KOPT-K1 (cell line): ENCODE measurements around the gene SRPK2.
A peak's percentile ranks its signal among the peaks of the same experiment; 100 is the strongest.
"Not testable (repeated sequence)": the region's sequence is repeated elsewhere in the genome, so short reads cannot be mapped to it uniquely, and the experiment has no call there.

Experiments
- H3K27ac ChIP-seq: fragments of 200-600 bp; sonication (generic); 2 replicates; pipeline ENCODE4 v1.5.1; 2016; ENCODE audit warnings: antibody characterized with exemption, mild to moderate bottlenecking, low read depth, low read length; ENCODE audit not compliant: poor library complexity, severe bottlenecking
- H3K36me3 ChIP-seq: fragments of 200-600 bp; sonication (generic); 2 replicates; pipeline ENCODE4 v1.5.1; 2017; ENCODE audit warnings: antibody characterized with exemption, mild to moderate bottlenecking, low read length, moderate library complexity; ENCODE audit not compliant: insufficient read depth
- H3K9me3 ChIP-seq: fragments of 200-600 bp; sonication (generic); 2 replicates; pipeline ENCODE4 v1.5.1; 2017; ENCODE audit warnings: antibody characterized with exemption, low read length, mild to moderate bottlenecking; ENCODE audit not compliant: insufficient read depth, poor library complexity, severe bottlenecking

SRPK2 gene

DNA sequence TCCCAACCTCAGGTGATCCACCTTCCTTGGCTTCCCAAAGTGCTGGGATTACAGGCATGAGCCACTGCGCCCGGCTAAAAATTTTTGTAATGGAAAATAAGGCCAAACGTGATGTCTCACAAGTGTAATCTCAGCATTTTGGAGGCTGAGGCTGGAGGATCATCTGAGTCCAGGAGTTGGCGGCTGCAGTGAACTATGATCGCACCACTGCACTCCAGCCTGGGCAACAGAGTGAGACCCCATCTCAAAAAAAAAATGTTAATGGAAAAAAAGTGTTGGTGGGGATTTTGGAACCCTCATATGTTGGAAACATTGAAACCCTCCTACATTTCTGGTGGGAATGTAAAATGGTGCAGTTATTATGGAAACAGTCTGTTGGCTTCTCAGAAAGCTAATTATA lies 2.7 kb upstream of the SRPK2 start:
- no peak overlapping the region for H3K27ac ChIP-seq
- no peaks in the 10 kb centered on the region for H3K36me3 ChIP-seq

DNA sequence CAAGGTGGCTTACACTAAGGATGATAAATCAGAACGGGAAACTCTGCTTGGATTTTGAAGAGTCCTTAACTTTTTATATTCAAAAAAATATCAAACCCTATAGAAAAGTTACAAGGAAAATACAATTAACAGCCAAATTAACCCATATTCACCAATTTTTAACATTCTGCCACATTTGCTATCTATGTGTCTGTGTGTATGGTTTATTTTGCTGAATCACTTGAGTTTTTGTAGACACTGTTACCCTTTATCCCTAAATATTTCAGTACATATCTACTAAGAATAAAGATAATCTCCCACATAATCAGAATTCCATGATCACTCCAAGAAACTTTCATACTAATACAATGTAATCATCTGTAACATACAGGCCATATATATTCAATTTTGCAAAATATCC lies 1.2 kb upstream of the SRPK2 start:
- no peaks in the 10 kb centered on the region for H3K9me3 ChIP-seq
- H3K27ac ChIP-seq, result no peak overlapping the region
- H3K36me3 ChIP-seq, result peaks cover 7% of the 10 kb centered on the region

More for the DNA sequence above, 2.7 kb upstream of the SRPK2 start:
- no peaks in the 10 kb centered on the region for H3K9me3 ChIP-seq

DNA sequence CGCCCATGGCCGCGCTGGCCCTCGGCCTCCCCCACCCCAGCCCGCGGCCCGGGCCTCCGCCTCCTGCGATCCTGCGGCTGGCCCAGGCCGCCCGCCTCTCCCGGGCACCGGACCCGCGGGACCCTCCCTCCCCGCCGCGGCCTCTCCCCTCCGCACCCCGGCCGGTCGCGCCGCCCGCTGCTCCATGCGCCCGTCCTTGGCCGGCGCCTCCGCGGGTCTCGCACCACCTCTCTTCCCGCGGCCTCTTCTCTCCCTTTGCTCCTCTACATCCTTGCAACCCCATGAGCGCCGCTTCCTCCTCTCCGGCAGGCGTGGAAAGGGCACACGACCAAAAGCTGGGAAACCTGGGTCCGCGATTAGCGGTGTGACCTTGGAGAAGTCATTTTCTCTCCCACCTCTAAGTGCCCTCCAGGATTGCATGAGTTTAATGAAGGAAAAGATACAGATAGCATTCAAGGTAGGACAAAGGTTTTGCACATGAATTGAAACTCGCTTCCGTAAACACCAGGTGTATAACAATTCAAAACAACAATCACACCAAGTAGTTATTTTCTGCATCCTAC lies 448 bp upstream of the SRPK2 start:
- Histone ChIP-seq H3K27ac (no peak overlapping the region), H3K36me3 (peaks cover 7% of the 10 kb centered on the region)

DNA sequence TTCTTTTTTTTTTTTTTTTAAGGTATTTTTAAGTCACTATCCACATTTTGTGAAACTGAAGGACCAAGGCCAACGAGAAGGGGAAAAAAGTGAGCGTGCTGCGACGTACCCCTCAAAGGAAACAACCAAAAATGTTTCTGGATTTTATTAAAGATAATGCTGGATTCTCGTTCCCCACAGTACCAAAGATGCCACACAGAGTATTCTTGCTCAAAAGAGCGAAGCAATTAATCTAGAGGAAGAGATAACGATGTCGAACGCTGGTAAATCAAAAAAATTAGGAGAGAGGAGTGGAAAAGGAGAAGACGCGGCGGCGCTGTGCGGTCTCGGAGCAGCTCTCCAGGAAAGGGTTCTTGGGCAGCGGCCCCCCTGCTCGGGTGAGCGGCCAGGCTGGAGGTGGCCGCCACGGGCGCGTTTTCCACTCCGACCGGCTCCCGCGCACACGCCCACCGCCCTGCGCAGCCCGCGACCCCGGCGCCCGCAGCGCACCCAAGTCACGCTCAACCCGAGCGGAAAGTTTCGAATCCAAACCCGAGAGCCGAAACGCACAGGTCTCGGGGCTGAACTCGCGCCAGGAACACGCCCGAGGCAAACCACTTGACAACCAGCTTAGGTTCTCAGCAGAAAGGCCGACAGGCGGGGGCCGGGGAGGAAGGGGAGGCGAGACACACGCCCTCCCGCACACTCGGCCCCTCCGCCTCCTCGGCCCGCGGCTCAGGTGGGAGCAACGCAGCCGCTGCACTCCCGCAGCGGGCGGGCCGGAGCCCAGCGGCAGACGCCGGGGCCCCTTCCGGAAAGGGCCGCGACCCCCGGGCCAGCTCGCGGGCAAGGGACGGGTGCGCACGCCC lies 989 bp downstream of the SRPK2 start:
- H3K36me3 ChIP-seq, result peaks cover 7% of the 10 kb centered on the region
- peak overlapping the region; percentile 73 for H3K27ac ChIP-seq
- H3K9me3 ChIP-seq, result no peaks in the 10 kb centered on the region

More for the DNA sequence above, 448 bp upstream of the SRPK2 start:
- no peaks in the 10 kb centered on the region for H3K9me3 ChIP-seq

DNA sequence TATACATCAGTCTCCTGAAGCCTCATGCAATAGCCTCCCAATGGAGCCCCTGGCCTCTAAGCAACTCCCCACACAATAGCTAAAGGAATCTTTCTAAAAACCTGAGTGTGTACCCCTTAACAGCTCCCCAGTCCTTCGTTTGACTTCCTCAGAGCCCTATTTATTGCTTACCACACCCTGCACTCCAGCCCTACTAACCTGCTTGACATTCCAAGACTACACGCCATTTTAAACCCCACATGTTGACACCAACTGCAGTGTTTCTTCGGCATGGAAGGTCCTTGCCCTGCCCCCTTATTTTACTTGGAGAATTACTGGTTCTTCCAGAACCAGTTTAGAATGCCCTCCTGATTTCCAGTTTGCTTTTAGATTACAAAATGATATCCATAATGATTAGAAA lies 10.8 kb downstream of the SRPK2 start:
- H3K27ac ChIP-seq, result no peak overlapping the region
- H3K36me3 ChIP-seq, result no peaks in the 10 kb centered on the region
- no peaks in the 10 kb centered on the region for H3K9me3 ChIP-seq

DNA sequence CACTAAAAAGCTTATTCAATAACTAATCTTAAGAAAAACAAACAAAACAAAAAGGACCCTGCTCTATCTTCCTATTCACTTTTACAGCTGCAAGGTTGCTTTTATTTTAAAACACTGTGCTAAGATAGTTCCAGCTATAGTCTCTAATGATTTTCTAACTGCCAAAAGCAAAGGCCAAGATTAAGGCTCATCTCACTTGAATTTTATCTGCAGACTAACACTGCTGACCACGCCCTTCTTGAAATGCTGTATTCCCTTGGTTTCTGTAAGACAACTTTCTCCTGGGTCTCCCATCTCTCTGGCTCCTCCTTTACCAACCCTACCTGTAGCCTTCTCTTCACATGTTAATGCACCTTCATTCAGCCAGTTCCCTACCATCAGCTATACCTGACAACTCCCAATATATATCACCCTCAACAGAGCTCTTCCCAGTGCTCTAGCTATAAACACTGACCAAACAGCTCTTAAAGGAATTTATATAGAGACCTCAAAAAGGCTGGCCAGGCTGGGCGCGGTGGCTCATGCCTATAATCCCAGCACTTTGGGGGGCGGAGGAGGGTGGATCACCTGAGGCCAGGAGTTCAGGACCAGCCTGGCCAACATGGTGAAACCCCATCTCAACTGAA lies 11.7 kb downstream of the SRPK2 start:
- Histone ChIP-seq H3K9me3 (no peaks in the 10 kb centered on the region), H3K27ac (no peak overlapping the region), H3K36me3 (no peaks in the 10 kb centered on the region)

DNA sequence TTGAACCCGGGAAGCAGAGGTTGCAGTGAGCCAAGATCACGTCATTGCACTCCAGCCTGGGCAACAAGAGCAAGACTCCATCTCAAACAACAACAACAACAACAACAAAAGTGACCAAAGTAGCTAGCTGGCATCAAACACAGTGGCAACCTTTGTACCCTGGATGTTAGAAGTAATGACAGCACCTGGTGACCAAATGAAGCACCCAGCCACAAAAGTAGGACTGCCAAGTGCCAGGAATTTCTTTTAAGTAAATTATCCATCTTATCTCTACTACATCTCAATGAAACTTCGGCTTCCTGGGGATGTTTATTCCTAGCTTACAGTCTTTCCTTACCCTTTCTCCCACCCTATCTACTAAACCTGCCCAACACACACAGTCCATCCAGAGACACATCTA lies 18.8 kb downstream of the SRPK2 start:
- Histone ChIP-seq H3K9me3 (no peaks in the 10 kb centered on the region), H3K36me3 (peaks cover 3% of the 10 kb centered on the region; the same call in 1 of the 2 replicates), H3K27ac (no peak overlapping the region)

DNA sequence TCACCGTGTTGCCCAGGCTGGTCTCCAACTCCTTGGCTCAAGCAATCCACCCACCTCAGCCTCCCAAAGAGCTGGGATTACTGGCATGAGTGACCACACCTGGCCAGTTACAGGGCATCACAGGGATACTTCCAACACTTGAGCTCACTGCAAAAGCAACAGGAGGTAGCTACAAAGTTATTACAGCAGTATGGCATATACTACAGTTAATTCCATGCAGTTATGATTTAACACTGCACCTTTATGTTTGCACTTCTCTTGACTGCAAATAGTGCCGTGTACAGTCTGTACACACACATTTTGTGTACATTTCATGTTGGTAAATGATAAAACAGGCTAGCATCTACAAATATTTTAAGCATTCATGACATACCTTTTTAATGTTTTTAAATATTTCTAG lies 21.3 kb downstream of the SRPK2 start:
- Histone ChIP-seq H3K27ac (no peak overlapping the region), H3K9me3 (no peaks in the 10 kb centered on the region), H3K36me3 (peaks cover 3% of the 10 kb centered on the region; the same call in 1 of the 2 replicates)

DNA sequence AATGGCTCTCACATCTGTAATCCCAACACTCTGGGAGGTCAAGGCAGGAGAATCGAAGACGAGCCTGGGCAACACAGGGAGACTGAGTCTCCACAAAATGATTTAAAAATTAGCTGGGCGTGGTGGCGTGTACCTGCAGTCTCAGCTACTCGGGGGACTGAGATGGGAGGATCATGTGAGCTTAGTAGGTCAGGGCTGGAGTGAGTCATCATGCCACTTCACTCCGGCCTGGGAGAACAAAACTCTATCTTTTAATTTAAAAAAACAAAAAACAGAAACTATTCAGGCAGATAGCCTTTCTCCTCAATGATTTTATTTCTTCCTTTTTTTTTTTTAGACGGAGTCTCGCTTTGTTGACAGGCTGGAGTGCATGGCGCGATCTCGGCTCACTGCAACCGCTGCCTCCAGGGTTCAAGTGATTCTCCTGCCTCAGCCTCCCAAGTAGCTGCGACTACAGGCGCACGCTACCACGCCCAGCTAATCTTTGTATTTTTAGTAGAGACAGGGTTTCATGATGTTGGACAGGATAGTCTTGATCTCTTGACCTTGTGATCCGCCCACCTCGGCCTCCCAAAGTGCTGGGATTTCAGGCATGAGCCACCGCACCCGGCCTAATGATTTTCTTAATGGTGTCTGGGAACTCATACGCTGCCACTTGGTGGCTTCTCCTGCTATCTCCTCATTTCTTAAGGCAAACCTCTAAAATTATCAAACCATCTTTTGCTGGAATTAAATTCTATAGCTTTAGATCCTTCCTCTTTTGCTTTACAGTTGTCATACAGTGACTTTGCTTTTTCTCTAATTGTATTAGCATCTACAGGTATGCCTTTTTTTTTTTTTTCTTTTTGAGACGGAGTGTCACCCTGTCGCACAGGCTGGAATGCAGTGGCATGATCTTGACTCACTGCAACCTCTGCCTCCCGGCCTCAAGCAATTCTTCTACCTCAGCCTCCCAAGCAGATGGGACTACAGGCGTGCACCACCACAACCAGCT lies 22.9 kb downstream of the SRPK2 start:
- Histone ChIP-seq H3K27ac (no peak overlapping the region), H3K9me3 (no peaks in the 10 kb centered on the region), H3K36me3 (peaks cover 3% of the 10 kb centered on the region; the same call in 1 of the 2 replicates)

DNA sequence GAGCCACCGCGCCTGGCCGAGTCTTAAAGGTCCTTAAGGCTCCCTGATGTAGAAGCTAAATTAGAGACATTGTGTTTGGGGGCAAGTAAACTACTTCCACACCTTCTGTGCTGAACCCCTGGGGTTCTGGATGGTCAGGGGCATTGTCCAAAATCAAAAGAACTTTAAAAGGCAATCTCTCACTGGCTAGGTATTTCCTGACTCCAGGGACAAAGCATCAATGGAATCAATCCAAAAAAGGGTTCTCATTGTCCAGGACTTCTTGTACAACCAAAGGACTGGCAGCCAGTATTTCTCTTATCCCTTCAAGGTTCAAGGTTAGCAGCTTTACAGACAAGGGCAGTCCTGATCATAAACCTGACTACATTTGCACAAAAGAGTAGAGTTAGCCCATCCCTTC lies 24.0 kb downstream of the SRPK2 start:
- Histone ChIP-seq H3K27ac (no peak overlapping the region), H3K9me3 (no peaks in the 10 kb centered on the region), H3K36me3 (peaks cover 3% of the 10 kb centered on the region; the same call in 1 of the 2 replicates)

DNA sequence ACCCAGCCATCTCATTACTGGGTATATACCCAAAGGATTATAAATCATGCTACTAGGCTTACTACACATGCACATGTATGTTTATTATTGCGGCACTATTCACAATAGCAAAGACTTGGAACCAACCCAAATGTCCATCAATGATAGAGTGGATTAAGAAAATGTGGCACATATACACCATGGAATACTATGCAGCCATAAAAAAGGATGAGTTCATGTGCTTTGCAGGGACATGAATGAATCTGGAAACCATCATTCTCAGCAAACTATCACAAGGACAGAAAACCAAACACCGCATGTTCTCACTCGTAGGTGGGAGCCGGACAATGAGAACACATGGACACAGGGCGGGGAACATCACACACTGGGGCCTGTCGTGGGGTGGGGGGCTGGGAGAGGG lies 25.1 kb downstream of the SRPK2 start:
- H3K36me3 ChIP-seq, H3K27ac ChIP-seq, H3K9me3 ChIP-seq: not testable (repeated sequence)

DNA sequence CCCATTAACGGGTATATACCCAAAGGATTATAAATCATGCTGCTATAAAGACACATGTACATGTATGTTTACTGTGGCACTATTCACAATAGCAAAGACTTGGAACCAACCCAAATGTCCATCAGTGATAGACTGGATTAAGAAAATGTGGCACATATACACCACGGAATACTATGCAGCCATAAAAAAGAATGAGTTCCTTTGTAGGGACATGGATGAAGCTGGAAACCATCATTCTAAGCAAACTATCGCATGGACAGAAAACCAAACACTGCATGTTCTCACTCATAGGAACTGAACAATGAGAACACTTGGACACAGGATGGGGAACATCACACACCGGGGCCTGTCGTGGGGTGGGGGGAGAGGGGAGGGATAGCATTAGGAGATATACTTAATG lies 26.0 kb downstream of the SRPK2 start:
- not testable (repeated sequence) for H3K9me3 ChIP-seq, H3K36me3 ChIP-seq, H3K27ac ChIP-seq

DNA sequence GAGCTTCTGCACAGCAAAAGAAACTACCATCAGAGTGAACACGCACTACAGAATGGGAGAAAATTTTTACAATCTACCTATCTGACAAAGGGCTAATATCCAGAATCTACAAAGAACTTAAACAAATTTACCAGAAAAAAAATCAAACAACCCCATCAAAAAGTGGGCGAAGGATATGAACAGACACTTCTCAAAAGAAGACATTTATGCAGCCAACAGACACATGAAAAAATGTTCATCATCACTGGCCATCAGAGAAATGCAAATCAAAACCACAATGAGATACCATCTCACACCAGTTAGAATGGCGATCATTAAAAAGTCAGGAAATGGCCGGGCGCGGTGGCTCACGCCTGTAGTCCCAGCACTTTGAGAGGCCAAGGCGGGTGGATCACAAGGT lies 26.7 kb downstream of the SRPK2 start:
- not testable (repeated sequence) for H3K9me3 ChIP-seq, H3K27ac ChIP-seq, H3K36me3 ChIP-seq

DNA sequence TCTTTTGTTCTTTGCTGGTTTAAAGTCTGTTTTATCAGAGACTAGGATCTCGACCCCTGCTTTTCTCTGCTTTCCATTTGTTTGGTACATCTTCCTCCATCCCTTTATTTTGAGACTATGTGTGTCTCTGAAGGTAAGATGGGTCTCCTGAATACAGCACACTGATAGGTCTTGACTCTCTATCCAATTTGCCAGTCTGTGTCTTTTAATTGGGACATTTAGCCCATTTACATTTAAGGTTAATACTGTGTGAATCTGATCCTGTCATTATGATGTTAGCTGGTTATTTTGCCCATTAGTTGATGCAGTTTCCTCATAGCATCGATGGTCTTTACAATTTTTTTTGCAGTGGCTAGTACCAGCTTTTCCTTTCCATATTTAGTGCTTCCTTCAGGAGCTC lies 28.6 kb downstream of the SRPK2 start:
- H3K36me3 ChIP-seq, H3K27ac ChIP-seq, H3K9me3 ChIP-seq: not testable (repeated sequence)

DNA sequence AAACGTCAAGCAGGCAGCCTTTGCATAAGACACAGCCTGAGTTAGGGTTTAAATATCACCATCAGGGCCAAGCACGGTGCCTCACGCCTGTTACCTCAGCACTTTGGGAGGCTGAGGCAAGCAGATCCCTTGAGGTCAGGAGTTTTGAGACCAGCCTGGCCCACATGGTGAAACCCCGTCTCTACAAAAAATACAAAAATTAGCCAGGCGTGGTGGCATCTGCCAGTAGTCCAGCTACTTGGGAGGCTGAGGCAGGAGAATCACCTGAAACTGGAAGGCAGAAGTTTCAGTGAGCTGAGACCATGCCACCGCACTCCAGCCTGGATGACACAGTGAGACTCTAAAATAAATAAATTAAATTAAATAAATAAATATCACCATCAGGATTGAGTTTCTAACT lies 33.0 kb downstream of the SRPK2 start:
- Histone ChIP-seq H3K27ac (peak overlapping the region; percentile 4), H3K36me3 (no peaks in the 10 kb centered on the region), H3K9me3 (no peaks in the 10 kb centered on the region)
